SU-DHL-6 (cell line): ENCODE measurements around the gene BRPF3.

Experiments
- EZH2phosphoT487 ChIP-seq: fragments of 200-600 bp; sonication (generic), shearing (Covaris generic); conservative IDR thresholded peaks from 2 replicates; pipeline ENCODE4 v1.6.1; 2018; ENCODE audit warnings: mild to moderate bottlenecking, antibody characterized with exemption, low read length, moderate library complexity, mixed read lengths
- TF ChIP-seq, protein P1 (sequence below): fragments of 200-600 bp; sonication (generic); IDR thresholded peaks from one replicate; pipeline ENCODE4 v1.5.1; 2017; ENCODE audit warnings: antibody characterized with exemption, mild to moderate bottlenecking, low read length, moderate library complexity; ENCODE audit not compliant: insufficient read depth, poor library complexity, severe bottlenecking

DNA sequence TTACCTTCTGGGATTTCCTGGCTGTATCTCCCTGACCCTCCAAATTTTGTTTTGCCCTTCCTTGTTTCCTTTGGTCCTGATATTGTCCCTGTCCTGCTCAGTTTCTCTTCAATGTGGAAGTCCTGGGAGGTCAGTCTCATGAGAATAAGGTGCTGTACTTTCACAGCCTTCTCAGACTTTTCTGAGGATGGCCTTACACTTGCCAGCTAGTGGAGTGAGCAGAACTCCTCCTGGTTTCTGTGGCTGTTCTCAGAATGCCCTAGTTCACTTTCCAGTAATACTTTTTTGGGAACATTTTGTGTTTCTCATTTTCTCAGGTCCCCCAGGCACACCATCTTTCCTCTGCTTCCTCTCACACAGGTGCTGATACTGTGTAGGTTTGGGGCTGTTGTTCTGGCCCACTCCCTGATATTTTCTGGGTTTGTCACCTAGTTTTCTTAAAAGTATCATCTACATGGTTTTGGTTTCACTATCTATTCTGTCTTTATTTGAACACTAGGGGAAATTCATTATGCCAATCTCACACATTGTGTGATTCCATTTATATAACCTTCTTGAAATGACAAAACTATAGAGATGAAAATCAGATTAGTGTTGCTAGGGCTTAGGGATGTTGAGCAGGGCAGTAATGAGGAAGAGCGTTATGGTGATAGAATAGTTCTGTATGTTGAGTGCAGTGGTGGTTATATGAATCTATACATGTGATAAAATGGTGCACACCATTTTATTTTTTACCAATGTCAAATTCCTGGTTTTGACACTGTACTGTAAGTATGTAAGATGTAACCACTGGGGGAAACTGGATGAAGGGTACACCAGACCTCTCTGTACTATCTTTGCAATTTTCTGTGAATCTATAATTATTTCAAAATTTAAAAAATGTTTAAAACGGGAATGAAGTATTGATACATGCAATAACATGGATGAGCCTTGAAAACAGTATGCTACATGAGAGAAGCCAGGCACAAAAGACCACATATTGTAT, 27.2 kb upstream of the BRPF3 start:
- TF ChIP-seq, protein P1, sequence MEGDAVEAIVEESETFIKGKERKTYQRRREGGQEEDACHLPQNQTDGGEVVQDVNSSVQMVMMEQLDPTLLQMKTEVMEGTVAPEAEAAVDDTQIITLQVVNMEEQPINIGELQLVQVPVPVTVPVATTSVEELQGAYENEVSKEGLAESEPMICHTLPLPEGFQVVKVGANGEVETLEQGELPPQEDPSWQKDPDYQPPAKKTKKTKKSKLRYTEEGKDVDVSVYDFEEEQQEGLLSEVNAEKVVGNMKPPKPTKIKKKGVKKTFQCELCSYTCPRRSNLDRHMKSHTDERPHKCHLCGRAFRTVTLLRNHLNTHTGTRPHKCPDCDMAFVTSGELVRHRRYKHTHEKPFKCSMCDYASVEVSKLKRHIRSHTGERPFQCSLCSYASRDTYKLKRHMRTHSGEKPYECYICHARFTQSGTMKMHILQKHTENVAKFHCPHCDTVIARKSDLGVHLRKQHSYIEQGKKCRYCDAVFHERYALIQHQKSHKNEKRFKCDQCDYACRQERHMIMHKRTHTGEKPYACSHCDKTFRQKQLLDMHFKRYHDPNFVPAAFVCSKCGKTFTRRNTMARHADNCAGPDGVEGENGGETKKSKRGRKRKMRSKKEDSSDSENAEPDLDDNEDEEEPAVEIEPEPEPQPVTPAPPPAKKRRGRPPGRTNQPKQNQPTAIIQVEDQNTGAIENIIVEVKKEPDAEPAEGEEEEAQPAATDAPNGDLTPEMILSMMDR: no peak
- TF ChIP-seq EZH2phosphoT487: no peak
